ENCODE measurements around the gene GGA1. TPM values are rescaled to one million over a fixed set of nuclear protein-coding genes. Genes with fewer than 3 reads are reported as not detected.
A peak's percentile ranks its signal among the peaks of the same experiment; 100 is the strongest.
"Not testable (repeated sequence)": the region's sequence is repeated elsewhere in the genome, so short reads cannot be mapped to it uniquely, and the experiment has no call there.

GGA1 gene
- total and polyA plus RNA-seq, 12 donors = 22.9 to 39.7 (median 26.7) TPM

- Histone ChIP-seq H3K4me1 (peaks cover 0 to 16% (median 7%) of the 10 kb centered on the region in 9 donors), H3K27ac (peak overlapping the region in 4 of 10 donors; percentile 21 to 48 (median 25)), H3K4me3 (no peak overlapping the region), H3K9me3 (no peaks in the 10 kb centered on the region), H3K27me3 (no peaks in the 10 kb centered on the region), H3K36me3 (no peaks in the 10 kb centered on the region)
- intact Hi-C loops (cut with DNase I) = no loop called here
- DNase-seq (peak; percentile 55 to 75), ATAC-seq (peak; percentile 50 to 95 (median 86))
- 8 to 14% methylated on average over 9 of the region's 9 CpGs for WGBS, 2 donors
- no peak for TF ChIP-seq CTCF (IDR thresholded peaks at IDR 0.05)
These were observed 27.1 kb upstream of the GGA1 start for GRCh38 chr22:37581504-37581903.

- Histone ChIP-seq H3K27me3 (no peaks in the 10 kb centered on the region), H3K36me3 (no peaks in the 10 kb centered on the region), H3K4me3 (no peak overlapping the region), H3K27ac (no peak overlapping the region), H3K4me1 (peaks cover 0 to 16% (median 7%) of the 10 kb centered on the region in 9 donors), H3K9me3 (no peaks in the 10 kb centered on the region)
- intact Hi-C loops (cut with DNase I) = no loop called here
- no peak for ATAC-seq
- no peak for DNase-seq
- no peak for TF ChIP-seq CTCF (IDR thresholded peaks at IDR 0.05)
- 69 to 90% methylated on average over 4 of the region's 4 CpGs for WGBS, 2 donors
These were observed 26.1 kb upstream of the GGA1 start for GRCh38 chr22:37582526-37582925.

- H3K27ac ChIP-seq = no peak overlapping the region
- no peaks in the 10 kb centered on the region for H3K27me3 ChIP-seq
- WGBS, 2 donors = 64 to 66% methylated on average over 11 of the region's 11 CpGs
- H3K36me3 ChIP-seq = no peaks in the 10 kb centered on the region
- ATAC-seq (no peak), DNase-seq (no peak)
- peaks cover 0 to 27% (median 3%) of the 10 kb centered on the region in 9 donors for H3K4me1 ChIP-seq
- no peak overlapping the region for H3K4me3 ChIP-seq
- no peaks in the 10 kb centered on the region for H3K9me3 ChIP-seq
- TF ChIP-seq CTCF (IDR thresholded peaks at IDR 0.05) = no peak
- intact Hi-C loops (cut with DNase I) = no loop called here
These were observed 20.0 kb upstream of the GGA1 start for GRCh38 chr22:37588546-37589215.

GRCh38 chr22:37589636-37590035 is 19.0 kb upstream of the GGA1 start:
- Histone ChIP-seq H3K27me3 (no peaks in the 10 kb centered on the region), H3K4me3 (no peak overlapping the region), H3K4me1 (peaks cover 0 to 27% (median 3%) of the 10 kb centered on the region in 9 donors), H3K9me3 (no peaks in the 10 kb centered on the region), H3K36me3 (no peaks in the 10 kb centered on the region), H3K27ac (peak overlapping the region in 1 of 10 donors; percentile 70)
- WGBS, 2 donors = 69 to 85% methylated on average over 5 of the region's 5 CpGs
- DNase-seq (no peak), ATAC-seq (no peak)
- no peak for TF ChIP-seq CTCF (IDR thresholded peaks at IDR 0.05)
- intact Hi-C loops (cut with DNase I) = loop anchor here in 7 of 10 donors (2.0 to 10.0 kb wide), 4 partner anchors 45 to 275 kb away; no protein-coding TSS in a partner anchor

GRCh38 chr22:37591081-37591480 is 17.6 kb upstream of the GGA1 start:
- DNase-seq, H3K27me3 ChIP-seq, ATAC-seq, H3K9me3 ChIP-seq, H3K36me3 ChIP-seq, H3K4me3 ChIP-seq: not testable (repeated sequence)
- intact Hi-C loops (cut with DNase I) = loop anchor here in 7 of 10 donors (2.0 to 10.0 kb wide), 4 partner anchors 46 to 276 kb away; no protein-coding TSS in a partner anchor
- H3K4me1 ChIP-seq = peaks cover 0 to 27% (median 3%) of the 10 kb centered on the region in 9 donors
- WGBS, 2 donors = 96 to 98% methylated on average over 6 of the region's 6 CpGs
- H3K27ac ChIP-seq = peak overlapping the region in 1 of 10 donors; percentile 70
